ENCODE measurements around the gene MICALL2.

The MICALL2 gene

DNA sequence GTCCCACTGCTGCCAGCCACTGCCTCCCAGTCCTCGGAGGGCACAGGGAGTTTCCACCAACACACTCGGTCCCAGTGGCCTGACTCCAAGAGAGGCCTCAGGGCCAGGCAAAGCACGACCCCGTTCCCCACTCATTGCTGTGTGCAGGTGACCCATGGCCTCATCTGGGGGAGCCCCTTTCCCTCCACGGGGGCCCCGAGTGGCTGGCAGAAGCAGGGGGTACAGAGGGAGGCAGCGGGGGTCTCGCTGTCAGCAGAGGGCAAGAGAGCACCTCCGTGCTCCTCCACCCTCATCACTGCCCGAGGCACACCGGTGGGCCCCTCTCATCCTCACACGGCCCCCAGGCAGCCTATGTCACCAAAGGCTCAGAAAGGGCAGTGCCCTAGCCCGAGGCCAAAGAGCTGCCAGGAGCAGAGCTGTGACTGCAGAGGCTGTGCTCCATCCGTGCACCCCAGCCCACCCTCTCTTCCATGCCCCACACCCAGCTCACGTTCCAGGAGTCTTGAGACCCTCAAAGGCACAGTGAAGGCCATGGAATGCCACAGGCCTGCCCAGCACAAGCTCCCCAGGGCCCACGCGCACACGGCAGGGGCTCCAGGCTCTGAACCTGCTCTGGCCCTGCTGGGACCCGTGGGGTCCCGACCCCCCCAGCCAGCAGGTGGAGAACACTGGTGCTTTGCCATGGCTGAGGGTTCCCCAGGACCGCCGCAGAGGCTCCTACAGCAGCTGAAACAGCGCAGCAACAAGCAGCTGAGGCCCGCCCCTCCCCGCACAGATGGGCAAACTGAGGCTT lies 25.9 kb downstream of the MICALL2 start:
- DNase-seq (ENCODE audit: low read depth, low spot score): no peak

DNA sequence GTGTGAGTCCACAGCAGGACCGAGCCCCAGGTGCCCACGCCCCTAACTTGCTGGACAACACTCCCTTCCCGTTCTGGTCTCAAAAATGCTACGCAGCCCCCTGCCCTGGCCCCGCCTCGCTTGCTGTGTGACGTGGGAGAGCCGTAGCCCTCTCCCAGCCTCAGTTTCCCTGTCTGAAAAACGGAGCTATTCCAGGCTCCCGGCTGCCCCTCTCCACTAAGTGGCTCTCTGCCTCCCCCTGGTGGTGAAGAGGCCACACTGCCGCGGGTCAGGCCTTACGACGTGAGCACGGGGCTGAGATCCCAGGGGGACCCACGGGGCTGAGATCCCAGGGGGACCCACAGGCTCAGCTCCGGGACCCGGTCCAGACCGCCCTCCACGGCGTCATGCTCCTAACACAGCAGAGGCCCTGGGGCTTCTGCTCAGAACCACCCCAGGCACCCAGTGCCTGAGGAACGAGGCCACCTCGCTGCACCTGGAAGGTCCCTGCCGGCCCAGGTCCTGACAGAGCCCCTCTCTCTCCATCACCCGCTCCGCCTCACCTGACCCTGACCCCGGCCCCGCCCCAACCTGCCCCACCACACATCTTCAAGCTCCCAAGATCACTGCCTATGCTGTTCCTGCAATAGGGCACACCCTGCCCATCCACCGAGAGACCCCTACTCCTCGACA lies 26.7 kb downstream of the MICALL2 start:
- DNase-seq (ENCODE audit: low read depth, low spot score): no peak

DNA sequence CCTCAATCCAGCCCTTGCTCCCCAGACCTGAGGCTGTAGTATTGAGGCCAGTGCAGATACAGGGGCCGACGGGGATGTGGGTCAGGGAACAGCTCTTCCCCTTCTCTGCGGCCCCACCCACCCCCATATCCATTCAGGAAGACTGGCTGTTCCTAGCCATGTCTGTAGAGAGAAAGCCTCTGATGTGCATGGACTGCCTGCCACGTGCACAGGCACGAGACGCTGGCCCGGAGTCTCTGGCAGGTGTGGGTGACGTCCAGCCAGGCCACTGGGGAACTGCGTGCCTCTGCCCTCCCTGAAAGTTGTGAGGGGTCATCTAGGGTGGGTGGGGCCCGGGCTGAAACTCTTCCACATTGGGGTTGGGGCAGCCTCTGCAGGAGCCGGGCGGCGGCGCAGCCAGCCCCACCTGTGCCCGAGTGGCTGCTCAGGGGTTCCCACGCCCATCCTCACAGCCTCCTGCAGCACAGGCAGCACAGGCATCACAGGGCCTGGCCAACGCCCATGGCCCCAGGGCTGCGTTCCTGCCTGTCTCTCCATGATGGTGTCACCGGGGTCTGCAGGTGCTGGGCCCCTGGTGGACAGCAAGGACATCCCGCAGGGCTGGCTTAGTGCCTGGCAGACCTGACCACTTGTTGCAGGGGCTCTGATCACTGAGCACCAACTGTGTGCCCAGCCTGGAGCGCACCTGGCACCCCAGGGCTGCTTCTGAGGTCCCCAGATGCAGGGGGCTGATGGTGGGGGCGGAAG lies 27.5 kb downstream of the MICALL2 start:
- no peak for DNase-seq (ENCODE audit: low read depth, low spot score)

DNA sequence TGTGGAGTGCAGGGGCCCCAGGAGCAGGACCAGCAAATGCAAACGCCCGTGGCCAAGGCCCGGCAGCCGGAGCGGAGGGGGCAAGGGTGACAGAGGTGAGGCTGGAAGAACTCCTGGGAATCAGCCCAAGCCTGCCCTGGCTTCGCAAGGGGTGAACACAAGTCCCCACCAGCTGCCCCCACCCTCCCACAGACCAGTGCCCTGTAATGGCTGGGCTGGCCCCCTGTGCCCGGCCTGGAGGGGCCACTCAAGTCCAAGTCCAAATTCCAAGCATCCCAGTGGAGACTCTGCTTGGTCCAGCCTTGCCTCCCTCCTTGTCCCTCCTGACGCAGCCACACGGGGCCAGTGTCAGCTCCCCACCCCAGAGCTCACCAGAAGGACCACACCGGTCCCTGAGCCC lies 28.0 kb downstream of the MICALL2 start:
- DNase-seq (ENCODE audit: low read depth, low spot score): no peak

DNA sequence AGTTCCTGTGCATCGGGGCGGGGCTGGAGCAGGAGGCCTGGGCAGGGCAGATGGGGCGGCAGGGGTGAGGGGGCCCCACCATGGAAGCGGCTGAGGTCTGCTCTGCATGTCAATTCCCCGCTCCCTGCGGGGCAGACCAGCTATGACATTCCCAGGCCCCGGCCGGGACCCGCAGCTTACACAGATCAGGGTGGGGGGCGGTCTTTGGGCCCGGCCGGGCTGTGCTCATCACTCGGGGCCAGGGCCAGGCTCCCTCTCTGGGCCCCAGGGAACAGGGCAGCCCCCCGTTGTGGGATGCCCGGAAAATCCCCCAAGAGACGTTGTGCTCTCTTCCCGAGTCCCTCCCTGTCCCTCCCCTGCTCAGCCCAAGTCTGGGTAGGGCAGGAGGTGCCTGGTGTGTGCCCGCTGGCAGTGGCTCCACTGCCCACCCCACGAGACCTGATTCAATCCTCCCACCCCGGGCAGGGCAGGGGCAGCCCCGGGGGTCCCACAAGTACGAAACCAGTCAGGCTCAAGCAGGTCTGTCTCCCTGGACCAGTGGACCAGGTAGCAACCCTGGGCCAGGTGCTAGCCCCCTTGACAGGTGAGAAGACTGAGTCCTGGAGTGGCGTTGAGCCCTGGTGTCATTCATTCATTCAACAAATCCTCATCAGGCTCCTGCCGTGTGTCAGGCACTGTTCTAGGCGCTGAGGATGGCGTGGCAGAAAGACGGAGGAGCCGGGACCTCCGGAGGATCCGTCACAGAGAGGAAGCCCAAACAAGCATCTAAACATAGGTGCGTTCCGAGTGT lies 29.0 kb downstream of the MICALL2 start:
- DNase-seq (ENCODE audit: low read depth, low spot score): no peak

DNA sequence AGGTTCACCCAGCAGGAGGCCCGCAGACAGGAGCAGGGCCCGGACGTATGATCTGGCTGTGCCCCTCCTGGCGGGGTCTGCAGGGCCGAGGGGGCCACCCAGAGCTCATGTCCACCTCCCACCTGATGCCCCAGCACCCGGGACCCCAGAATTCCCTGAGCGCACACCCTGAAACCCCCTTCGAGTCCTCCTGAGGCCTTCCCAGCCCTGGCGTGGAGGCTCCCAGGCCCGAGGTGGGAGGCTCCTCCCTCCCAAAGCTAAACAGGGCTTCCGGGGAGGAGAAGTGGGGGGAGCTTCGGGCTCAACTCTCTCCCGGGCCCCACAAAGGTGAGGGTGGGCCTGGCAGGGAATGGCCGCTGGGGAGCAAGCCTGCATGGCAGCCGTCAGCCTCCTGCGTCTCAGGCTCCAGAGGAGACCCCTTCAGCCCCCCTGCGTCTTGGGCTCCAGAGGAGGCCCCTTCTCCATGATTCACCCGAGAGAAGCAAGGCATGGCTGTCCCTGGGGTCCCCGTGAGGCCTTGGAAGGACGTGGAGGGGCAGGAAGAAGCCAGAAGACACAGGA lies 30.2 kb downstream of the MICALL2 start:
- DNase-seq (ENCODE audit: low read depth, low spot score): no peak

DNA sequence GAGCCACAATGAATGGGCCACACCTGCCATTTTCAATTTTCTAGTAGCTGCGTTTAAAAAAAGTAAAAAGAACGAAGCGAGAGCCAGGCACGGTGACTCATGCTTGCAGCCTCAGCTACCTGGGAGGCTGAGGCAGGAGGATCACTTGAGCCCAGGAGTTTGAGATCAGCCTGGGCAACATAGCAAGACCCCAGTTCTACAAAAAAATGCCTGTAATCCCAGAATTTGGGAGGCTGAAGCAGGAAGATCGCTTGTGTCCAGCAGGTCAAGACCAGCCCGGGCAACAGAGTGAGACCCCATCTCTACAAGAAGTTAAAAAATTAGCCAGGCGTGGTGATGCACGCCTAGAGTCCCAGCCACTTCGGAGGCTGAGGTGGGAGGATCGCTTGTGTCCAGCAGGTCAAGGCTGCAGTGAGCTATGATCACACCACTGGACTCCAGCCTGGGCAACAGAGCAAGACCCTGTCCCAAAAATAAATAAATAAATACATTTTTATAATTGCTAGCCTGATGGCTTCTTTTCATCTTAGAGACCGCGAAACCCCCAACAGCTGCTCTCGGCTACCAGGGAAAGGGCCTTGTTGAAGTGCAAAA lies 32.1 kb downstream of the MICALL2 start:
- no peak for DNase-seq (ENCODE audit: low read depth, low spot score)

DNA sequence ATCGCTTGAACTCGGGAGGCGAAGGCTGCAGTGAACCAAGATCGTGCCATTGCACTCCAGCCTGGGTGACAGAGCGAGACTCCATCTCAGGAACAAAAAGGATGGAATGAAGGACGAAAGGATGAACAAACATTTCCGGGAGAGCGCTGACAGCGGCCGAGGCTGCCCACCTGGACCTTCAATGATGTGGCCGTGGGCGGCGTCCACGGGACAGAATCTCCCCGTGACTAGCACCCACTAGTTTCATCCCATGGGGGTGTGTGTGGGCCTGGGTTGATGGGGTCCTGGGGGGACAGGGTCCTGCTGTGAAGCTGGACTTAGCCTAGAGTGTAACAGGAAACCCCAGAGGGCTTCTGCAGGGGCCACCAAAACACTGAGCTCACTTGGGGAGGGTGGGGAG lies 32.8 kb downstream of the MICALL2 start:
- DNase-seq (ENCODE audit: low read depth, low spot score): no peak

DNA sequence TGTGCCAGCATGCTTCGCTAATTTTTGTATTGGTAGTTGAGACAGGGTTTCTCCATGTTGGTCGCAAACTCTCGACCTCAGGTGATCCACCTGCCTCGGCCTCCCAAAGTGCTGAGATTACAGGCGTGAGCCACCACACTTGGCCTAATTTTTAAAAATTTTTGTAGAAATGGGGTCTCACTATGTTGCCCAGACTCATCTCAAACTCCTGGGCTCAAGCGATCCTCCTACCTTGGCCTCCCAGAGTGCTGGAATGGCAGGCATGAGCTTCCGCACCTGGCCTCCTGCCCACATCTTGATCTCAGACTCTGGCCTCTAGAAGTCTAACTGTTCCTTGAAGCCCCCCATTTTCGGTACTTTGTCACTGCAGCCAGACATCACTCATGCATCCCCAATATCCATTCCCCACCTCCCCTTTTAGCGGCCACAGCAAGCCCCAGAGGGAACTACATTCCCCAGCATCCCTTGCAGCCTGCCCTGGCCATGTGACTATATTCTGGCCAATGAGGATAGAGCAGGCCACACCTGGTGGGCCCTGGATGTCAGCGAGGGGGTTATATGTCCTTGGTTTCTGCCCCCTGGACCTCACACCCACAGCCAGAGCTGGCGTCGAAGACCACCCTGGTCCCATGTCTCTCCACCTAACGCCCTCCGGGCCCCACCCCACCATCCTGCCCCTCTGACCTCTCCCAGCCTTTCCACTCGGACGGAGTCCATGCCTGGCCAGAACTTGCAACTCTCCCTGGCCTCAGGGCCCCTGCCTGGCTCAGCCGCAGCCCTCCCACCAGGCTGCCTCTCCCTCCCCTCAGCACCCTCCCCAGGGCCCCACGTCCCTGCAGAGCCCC lies 33.8 kb downstream of the MICALL2 start:
- no peak for DNase-seq (ENCODE audit: low read depth, low spot score)

DNA sequence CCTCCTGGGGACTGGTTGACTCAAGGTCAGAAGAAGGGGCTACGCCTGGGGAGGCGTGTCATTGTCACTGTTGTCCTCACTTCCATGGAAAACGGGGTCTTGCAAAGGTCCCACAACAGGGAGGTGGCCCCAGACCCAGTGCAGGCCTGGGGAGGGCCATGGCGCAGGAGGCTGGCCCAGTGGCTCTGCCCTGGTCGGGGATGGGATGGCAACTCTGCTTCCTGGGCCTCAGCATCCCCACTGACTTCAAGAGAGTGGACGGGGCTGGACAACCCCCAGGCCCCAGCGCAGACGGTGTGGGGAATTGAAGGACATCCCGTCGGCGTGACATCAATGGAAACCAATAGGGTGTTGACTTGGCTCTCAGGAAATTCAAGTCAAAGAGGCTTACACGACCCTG lies 35.2 kb downstream of the MICALL2 start:
- no peak for DNase-seq (ENCODE audit: low read depth, low spot score)

DNA sequence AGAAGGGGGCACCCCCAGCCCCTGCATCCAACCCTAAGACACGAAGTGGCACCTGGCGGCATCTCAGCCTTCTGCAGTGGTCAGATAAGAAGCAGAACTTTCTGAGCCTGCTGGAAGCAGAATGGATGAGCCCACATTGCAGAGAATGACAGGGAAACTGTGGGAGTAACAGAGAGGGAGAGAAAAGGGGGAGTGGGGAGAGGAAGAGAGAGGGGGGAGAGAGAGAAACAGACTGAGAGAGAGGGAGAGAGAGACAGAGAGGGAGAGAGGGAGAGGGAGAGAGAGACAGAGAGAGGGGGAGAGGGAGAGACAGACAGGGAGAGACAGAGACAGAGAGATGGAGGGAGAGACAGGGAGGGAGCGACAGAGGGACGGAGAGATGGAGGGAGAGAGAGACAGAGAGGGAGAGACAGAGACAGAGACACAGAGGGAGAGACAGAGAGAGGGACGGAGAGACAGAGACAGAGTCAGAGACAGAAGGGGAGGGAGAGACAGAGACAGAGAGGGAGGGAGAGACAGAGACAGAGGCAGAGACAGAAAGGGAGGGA lies 35.9 kb downstream of the MICALL2 start:
- no peak for DNase-seq (ENCODE audit: low read depth, low spot score)

DNA sequence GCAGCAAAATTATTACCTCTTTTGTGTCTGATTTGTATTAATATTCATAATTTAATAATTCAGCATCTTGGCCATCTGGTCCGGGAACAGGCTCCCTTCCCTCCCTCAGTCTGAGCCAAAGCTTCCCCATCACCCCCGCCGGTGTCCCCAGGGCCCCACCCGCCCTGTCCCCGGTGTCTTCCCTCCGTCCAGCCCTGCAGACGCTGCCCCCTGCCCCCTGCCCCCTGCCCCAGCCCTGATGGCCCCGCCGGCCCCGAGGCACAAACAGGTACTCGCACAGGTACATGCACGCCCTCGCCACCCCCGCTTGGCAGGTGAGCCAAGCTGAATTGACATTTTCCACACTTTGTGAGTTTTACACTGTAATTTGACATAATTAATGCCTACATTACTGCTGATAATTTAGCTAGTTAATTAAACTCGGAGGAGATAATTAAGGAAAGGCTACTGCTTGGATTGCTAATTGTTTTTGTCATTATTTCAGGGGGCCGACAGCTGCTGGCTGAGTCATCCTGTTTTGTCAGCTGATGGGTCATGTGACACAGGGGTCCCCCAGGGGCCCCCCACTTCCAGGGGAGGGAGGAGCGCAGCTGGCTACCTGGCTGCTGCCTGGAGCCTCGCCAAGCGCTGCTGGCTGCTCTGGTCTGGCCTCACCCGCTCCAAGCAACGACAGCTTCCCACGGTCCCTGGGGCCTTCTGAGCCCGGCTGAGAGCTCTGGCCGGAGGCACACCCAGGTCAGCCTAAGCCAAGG lies 36.6 kb downstream of the MICALL2 start:
- no peak for DNase-seq (ENCODE audit: low read depth, low spot score)

DNA sequence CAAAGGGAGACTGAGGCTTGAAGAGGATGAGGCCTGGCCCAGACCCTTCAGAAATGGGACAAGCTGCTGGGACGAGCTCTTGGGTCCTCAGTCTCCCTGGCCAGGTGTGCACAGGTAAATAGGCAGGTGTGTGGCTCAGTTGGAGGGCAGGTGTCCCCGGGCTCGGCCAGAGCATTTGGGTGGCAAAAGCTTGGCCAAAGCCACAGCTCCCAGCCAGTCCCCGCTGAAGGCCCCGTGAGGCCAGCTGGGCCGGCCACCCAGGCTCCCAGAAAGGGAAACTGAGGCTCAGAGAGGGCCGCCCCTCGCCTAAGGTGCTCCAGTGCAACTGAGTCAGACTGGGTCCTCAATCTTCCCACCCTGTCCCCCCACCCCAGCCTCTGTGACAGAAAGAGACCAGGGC lies 37.3 kb downstream of the MICALL2 start:
- DNase-seq (ENCODE audit: low read depth, low spot score): no peak

DNA sequence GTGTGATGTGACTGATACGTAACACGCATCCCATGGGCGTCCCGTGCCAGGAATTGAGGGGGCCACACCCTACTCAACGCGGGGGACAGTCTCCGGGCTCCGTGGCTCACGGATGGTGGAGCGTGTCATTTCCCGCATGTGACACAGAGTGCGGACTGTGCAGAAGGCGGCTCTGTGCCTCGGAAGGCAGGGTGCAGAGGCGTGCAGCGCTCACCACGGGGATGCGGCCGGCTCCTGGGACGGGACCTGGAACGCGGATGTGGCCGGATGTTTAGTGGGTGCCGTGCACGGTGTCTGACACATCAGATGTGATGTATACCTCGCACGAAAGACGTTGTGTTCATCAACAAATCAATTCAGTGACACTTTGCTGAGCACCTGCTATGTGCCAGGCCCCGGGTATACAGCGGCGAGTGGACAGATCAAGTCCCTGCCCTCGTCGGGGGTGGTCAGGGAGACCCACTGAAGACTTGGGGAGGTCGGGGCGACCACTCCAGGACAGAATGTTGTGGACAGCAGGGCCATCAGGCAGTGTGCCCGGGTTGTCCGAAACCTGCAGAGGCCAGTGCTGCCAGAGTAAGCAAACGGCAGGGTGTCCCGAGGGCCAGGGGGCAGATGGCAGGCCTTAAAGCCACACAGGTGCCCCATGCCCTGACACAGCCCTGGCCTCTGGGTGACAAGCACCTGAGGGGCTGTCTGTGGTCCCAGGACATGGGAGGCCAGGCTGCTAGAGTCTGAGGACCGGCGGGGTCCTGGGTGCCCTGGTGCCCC lies 38.1 kb downstream of the MICALL2 start:
- DNase-seq (ENCODE audit: low read depth, low spot score): no peak

DNA sequence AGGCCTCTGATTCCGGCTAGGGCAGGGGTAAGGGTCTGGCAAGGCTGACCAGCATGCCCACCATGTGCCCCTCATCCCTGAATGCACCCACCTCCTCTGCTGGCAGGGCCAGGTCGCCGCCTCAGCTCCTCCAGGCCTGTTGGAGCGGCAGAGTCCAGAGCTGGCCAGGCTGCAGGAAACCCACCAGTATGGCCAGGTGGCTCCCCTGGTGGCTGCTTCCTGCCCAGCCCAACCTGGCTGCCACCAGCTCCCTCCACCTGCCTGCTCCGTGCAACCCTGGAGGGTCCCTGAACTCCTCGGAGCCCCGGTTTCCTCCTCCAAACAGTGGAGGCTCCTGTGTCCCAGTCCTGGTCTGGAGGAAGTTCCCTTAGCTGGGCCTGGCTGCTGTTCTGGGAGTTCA lies 39.6 kb downstream of the MICALL2 start:
- no peak for DNase-seq (ENCODE audit: low read depth, low spot score)

DNA sequence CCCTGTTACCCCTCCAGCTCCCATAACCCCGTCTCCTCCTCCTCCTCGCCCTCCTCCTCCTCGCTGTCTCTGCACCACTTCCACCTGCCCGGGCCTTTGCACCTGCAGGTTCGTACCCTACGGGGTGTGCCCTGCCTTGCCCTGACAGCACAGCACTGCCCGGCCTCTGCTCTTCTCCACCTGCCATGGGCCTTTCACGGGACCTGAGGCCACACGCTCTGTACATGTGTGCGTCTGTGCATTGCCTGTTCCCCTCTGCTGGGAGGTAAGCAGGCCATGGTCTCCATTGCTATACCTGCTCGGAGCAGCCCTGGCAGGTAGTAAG lies 40.0 kb downstream of the MICALL2 start:
- no peak for DNase-seq (ENCODE audit: low read depth, low spot score)

DNA sequence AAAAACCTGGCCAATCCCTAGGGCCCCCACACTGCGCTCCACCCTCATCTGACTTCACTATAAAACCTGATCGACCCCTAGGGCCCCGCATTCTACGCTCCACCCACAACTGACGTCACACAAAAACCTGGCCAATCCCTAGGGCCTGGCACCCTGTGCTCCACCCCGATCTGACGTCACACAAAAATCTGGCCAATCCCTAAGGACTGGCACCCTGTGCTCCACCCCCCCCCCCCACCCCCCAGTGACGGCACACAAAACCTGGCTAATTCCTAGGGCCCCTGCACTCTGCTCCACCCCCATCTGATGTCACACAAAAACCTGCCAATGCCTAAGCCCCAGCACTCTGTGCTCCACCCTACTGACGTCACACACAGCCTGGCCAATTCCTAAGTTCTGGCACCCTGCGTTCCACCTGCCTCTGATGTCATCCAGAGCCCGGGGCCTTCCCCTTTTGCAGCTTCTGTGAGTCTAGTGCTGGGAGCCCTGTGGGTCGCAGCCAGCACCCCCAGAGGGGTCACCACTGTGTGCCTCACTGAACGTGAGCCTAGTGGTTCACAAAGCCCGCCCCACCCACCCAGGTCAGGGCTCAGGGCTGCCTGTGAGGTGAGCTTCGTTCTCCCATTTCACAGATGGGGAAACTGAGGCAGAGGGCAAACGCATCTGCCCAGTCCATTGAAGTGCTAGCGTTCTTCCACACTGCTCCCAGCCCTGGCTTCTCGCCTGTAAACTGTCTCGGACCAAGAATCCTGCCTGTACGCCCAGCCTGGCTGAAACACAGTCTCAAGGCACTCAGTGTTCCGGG lies 40.6 kb downstream of the MICALL2 start:
- peak; percentile 64 for DNase-seq (ENCODE audit: low read depth, low spot score)

Measured in iPS DF 19.7 (cell line).